WTC11 (cell line): ENCODE data around the gene EMC8. TPM values are rescaled to one million over a fixed set of nuclear protein-coding genes. Genes with fewer than 3 reads are reported as not detected.

ENCODE experiments used
- ATAC-seq: fragments of 200-7000 bp; cut with Tn5 transposase; 2 replicates; pipeline ENCODE4 v1.10.0; 2021; ENCODE audit warnings: mild to moderate bottlenecking, moderate library complexity
- CTCF ChIA-PET: fragments of 300-600 bp; sonication (Branson Sonifier 250); formaldehyde crosslinking; loops from one replicate; lab custom pipeline; 2021; ENCODE audit warnings: antibody characterized with exemption; lab: Charles Lee
- POLR2A ChIA-PET: fragments of 350-600 bp; sonication (Branson Sonifier 250); formaldehyde crosslinking; loops from one replicate; lab custom pipeline; 2021; ENCODE audit warnings: antibody characterized with exemption; lab: Charles Lee
- DNase-seq: peaks from one replicate; pipeline ENCODE4 v3.0.0; 2021; ENCODE audit warnings: low spot score
- H3K27ac Mint-ChIP-seq: 2 replicates; pipeline ENCODE4 v1.8.0; 2021; ENCODE audit warnings: mixed read lengths
- H3K27me3 Mint-ChIP-seq: 2 replicates; pipeline ENCODE4 v1.8.0; 2021; ENCODE audit warnings: low read depth, mild to moderate bottlenecking, moderate library complexity, mixed read lengths
- H3K36me3 Mint-ChIP-seq: 2 replicates; pipeline ENCODE4 v1.8.0; 2021; ENCODE audit warnings: mixed read lengths
- H3K4me1 Mint-ChIP-seq: 2 replicates; pipeline ENCODE4 v1.8.0; 2022; ENCODE audit warnings: mixed read lengths
- H3K4me3 Mint-ChIP-seq: 2 replicates; pipeline ENCODE4 v1.8.0; 2021; ENCODE audit warnings: mild to moderate bottlenecking, moderate library complexity, mixed read lengths
- H3K9me3 Mint-ChIP-seq: 2 replicates; pipeline ENCODE4 v1.8.0; 2021; ENCODE audit warnings: mixed read lengths
- ESRRA ChIP-seq: sonication (generic); formaldehyde crosslinking; IDR thresholded peaks from 2 replicates; pipeline ENCODE4 v1.8.1; 2022; ENCODE audit warnings: mild to moderate bottlenecking, missing genetic modification reagents, borderline replicate concordance
- FOXJ3 ChIP-seq: sonication (generic); formaldehyde crosslinking; IDR thresholded peaks from 2 replicates; pipeline ENCODE4 v1.9.0; 2021; ENCODE audit warnings: missing genetic modification reagents, mild to moderate bottlenecking, borderline replicate concordance
- FOXK1 ChIP-seq: sonication (generic); formaldehyde crosslinking; IDR thresholded peaks from 2 replicates; pipeline ENCODE4 v1.8.0; 2022; ENCODE audit warnings: mild to moderate bottlenecking, moderate library complexity, missing genetic modification reagents
- FOXP1 ChIP-seq: sonication (generic); formaldehyde crosslinking; IDR thresholded peaks from 2 replicates; pipeline ENCODE4 v1.8.0; 2022; ENCODE audit warnings: missing genetic modification reagents, mild to moderate bottlenecking, moderate library complexity, borderline replicate concordance
- HMGA2 ChIP-seq: fragments of 250-450 bp; sonication (Bioruptor Pico); IDR thresholded peaks from 2 replicates; pipeline ENCODE4 v1.4.0; 2021; ENCODE audit warnings: mild to moderate bottlenecking, moderate library complexity
- KAT7 ChIP-seq: sonication (generic); formaldehyde crosslinking; IDR thresholded peaks from 2 replicates; pipeline ENCODE4 v1.8.1; 2023; ENCODE audit warnings: missing genetic modification reagents, mild to moderate bottlenecking, borderline replicate concordance
- MXD4 ChIP-seq: fragments of 250-450 bp; sonication (Bioruptor Pico); IDR thresholded peaks from 2 replicates; pipeline ENCODE4 v1.8.0; 2021; ENCODE audit warnings: mild to moderate bottlenecking, moderate library complexity, borderline replicate concordance
- TCF7 ChIP-seq: sonication (generic); formaldehyde crosslinking; IDR thresholded peaks from 2 replicates; pipeline ENCODE4 v1.8.0; 2022; ENCODE audit warnings: mild to moderate bottlenecking, low read depth, missing genetic modification reagents, moderate library complexity
- ZBTB21 ChIP-seq: sonication (generic); formaldehyde crosslinking; IDR thresholded peaks from 2 replicates; pipeline ENCODE4 v1.8.1; 2023; ENCODE audit warnings: mild to moderate bottlenecking, missing genetic modification reagents, borderline replicate concordance
- ZNF232 ChIP-seq: sonication (generic); formaldehyde crosslinking; IDR thresholded peaks from 2 replicates; pipeline ENCODE4 v1.8.0; 2022; ENCODE audit warnings: mild to moderate bottlenecking, missing genetic modification reagents
- total RNA-seq: library from RNA; stranded (reverse); gene quantifications from 3 replicates; pipeline ENCODE4 v1.2.3, GENCODE V29; 2021
- TF ChIP-seq, protein P1 (sequence below): sonication (generic); formaldehyde crosslinking; IDR thresholded peaks from 2 replicates; pipeline ENCODE4 v1.8.1; 2022; ENCODE audit warnings: mild to moderate bottlenecking, moderate library complexity, missing genetic modification reagents
- TF ChIP-seq, protein P2 (sequence below): fragments of 250-450 bp; sonication (Bioruptor Pico); IDR thresholded peaks from 2 replicates; pipeline ENCODE4 v1.9.0; 2021; ENCODE audit warnings: mild to moderate bottlenecking, borderline replicate concordance
- TF ChIP-seq, protein P3 (sequence below): sonication (generic); formaldehyde crosslinking; IDR thresholded peaks from 2 replicates; pipeline ENCODE4 v1.8.0; 2023; ENCODE audit warnings: mild to moderate bottlenecking, missing genetic modification reagents
- TF ChIP-seq, protein P4 (sequence below): sonication (generic); formaldehyde crosslinking; IDR thresholded peaks from 2 replicates; pipeline ENCODE4 v1.8.1; 2023; ENCODE audit warnings: mild to moderate bottlenecking, missing genetic modification reagents, moderate library complexity

EMC8 gene
- total RNA-seq, 1 experiment from 2014 or later, result 55.2 TPM

DNA sequence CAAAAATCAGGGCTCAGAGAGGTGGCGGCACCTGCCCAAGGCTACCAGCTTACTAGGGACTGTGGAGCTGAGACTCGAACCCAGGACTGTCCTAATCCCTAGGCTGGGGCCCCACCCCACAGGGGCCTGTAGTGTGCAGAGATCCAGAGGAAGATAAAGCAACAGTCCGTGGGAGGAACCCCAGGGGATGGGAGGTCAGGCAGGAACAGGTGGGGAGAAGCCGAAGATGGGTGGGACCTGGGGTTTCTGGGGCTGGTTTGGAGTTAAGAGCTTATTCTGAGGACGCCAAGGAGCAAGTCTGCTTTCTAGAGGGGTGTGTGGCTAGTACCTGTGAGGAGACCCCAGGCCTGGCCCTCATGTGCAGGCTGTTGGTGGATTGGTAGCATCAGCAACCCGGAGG is 63.4 kb downstream of the EMC8 start (continued):
- TF ChIP-seq ESRRA (CRISPR knock-in tag) (no peak), ZNF232 (CRISPR knock-in tag) (no peak), KAT7 (CRISPR knock-in tag) (no peak)
- TF ChIP-seq, protein P1, sequence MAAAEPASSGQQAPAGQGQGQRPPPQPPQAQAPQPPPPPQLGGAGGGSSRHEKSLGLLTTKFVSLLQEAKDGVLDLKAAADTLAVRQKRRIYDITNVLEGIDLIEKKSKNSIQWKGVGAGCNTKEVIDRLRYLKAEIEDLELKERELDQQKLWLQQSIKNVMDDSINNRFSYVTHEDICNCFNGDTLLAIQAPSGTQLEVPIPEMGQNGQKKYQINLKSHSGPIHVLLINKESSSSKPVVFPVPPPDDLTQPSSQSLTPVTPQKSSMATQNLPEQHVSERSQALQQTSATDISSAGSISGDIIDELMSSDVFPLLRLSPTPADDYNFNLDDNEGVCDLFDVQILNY (CRISPR knock-in tag), result no peak
- TF ChIP-seq, protein P2, sequence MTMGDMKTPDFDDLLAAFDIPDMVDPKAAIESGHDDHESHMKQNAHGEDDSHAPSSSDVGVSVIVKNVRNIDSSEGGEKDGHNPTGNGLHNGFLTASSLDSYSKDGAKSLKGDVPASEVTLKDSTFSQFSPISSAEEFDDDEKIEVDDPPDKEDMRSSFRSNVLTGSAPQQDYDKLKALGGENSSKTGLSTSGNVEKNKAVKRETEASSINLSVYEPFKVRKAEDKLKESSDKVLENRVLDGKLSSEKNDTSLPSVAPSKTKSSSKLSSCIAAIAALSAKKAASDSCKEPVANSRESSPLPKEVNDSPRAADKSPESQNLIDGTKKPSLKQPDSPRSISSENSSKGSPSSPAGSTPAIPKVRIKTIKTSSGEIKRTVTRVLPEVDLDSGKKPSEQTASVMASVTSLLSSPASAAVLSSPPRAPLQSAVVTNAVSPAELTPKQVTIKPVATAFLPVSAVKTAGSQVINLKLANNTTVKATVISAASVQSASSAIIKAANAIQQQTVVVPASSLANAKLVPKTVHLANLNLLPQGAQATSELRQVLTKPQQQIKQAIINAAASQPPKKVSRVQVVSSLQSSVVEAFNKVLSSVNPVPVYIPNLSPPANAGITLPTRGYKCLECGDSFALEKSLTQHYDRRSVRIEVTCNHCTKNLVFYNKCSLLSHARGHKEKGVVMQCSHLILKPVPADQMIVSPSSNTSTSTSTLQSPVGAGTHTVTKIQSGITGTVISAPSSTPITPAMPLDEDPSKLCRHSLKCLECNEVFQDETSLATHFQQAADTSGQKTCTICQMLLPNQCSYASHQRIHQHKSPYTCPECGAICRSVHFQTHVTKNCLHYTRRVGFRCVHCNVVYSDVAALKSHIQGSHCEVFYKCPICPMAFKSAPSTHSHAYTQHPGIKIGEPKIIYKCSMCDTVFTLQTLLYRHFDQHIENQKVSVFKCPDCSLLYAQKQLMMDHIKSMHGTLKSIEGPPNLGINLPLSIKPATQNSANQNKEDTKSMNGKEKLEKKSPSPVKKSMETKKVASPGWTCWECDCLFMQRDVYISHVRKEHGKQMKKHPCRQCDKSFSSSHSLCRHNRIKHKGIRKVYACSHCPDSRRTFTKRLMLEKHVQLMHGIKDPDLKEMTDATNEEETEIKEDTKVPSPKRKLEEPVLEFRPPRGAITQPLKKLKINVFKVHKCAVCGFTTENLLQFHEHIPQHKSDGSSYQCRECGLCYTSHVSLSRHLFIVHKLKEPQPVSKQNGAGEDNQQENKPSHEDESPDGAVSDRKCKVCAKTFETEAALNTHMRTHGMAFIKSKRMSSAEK (CRISPR knock-in tag), result no peak

DNA sequence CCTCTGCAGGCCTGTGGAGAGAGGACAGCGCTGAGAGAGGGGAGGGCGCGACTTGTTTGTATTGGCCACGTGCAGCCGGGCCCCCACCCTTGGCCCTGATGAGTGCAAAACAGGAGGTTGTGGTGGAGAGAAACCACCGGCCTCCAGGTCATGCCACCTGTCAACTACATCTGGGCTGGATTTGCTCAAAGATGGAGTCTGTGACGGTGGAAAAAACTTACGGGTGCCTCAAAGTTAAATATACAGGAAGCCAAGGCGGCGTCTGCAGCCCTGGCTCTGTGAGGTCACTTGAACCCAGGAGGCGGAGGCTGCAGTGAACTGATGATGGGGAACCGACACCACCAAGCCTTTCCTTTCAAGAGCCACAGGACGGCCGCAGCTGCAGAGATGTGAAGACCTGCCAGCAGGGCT is 64.1 kb downstream of the EMC8 start:
- Mint-ChIP-seq H3K4me1 (peaks cover 8% of the 10 kb centered on the region), H3K36me3 (no peaks in the 10 kb centered on the region), H3K27me3 (no peaks in the 10 kb centered on the region; the same call in 1 of the 2 replicates), H3K4me3 (no peak overlapping the region), H3K27ac (no peak overlapping the region), H3K9me3 (no peaks in the 10 kb centered on the region)
- POLR2A ChIA-PET, result no interaction called here
- DNase-seq, result no peak
- TF ChIP-seq, protein P3, sequence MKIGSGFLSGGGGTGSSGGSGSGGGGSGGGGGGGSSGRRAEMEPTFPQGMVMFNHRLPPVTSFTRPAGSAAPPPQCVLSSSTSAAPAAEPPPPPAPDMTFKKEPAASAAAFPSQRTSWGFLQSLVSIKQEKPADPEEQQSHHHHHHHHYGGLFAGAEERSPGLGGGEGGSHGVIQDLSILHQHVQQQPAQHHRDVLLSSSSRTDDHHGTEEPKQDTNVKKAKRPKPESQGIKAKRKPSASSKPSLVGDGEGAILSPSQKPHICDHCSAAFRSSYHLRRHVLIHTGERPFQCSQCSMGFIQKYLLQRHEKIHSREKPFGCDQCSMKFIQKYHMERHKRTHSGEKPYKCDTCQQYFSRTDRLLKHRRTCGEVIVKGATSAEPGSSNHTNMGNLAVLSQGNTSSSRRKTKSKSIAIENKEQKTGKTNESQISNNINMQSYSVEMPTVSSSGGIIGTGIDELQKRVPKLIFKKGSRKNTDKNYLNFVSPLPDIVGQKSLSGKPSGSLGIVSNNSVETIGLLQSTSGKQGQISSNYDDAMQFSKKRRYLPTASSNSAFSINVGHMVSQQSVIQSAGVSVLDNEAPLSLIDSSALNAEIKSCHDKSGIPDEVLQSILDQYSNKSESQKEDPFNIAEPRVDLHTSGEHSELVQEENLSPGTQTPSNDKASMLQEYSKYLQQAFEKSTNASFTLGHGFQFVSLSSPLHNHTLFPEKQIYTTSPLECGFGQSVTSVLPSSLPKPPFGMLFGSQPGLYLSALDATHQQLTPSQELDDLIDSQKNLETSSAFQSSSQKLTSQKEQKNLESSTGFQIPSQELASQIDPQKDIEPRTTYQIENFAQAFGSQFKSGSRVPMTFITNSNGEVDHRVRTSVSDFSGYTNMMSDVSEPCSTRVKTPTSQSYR (CRISPR knock-in tag), result no peak
- no peak for TF ChIP-seq MXD4 (CRISPR knock-in tag)
- no peak for TF ChIP-seq ZBTB21
- no peak for TF ChIP-seq FOXP1 (CRISPR knock-in tag)
- TF ChIP-seq HMGA2 (CRISPR knock-in tag), result no peak
- ATAC-seq, result no peak
- CTCF ChIA-PET, result interaction anchor here (0.6 kb wide), 1 partner anchor 341 kb away, joined by 3 read pairs; no protein-coding TSS in a partner anchor

DNA sequence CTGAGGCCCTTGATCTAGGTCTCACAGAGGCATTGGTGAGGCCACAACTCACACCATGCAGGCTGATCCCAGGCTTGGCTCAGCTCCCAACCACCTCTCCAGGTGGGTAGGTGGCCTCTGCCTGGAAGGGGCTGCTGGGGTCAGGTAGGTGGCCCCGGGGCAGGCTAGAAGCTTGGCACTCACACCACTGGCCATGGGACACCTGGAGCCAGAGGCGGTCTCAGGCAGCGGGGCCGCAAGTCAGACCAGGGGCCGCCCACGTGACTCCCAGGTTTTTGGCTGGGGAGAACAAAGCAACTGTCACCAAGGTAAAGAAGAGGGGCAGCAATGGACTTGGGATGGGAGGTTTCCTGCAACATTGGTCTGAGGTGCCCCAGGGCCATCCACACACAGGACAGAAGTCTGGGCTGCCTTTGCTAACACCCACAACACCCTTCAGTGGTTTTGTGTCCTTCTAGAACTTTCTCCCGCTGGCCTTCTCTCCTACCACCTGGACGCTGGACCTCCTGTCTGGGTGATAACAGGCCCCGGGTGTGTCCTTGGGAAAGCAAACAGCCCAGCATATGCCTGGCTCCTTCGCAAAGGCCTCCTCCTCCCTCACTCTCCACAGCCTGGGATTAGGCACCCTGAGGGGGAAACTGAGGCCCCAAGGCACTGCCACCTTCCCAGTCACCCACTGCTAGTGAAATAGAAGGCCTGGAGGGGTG is 64.9 kb downstream of the EMC8 start:
- POLR2A ChIA-PET, result no interaction called here
- no peaks in the 10 kb centered on the region for H3K9me3 Mint-ChIP-seq
- ATAC-seq, result no peak
- H3K27ac Mint-ChIP-seq, result no peak overlapping the region
- DNase-seq, result no peak
- H3K36me3 Mint-ChIP-seq, result no peaks in the 10 kb centered on the region
- CTCF ChIA-PET, result interaction anchor here (0.6 to 1.0 kb wide), 7 partner anchors 14 to 118 kb away, joined by 3 to 4 read pairs (median 3); no protein-coding TSS in a partner anchor
- no peaks in the 10 kb centered on the region; the same call in 1 of the 2 replicates for H3K27me3 Mint-ChIP-seq
- no peak overlapping the region for H3K4me3 Mint-ChIP-seq
- TF ChIP-seq, protein P4, sequence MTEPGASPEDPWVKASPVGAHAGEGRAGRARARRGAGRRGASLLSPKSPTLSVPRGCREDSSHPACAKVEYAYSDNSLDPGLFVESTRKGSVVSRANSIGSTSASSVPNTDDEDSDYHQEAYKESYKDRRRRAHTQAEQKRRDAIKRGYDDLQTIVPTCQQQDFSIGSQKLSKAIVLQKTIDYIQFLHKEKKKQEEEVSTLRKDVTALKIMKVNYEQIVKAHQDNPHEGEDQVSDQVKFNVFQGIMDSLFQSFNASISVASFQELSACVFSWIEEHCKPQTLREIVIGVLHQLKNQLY (CRISPR knock-in tag), result no peak
- TF ChIP-seq FOXJ3 (CRISPR knock-in tag) (no peak), FOXP1 (CRISPR knock-in tag) (no peak), TCF7 (CRISPR knock-in tag) (no peak), MXD4 (CRISPR knock-in tag) (no peak), FOXK1 (no peak)
- peaks cover 11% of the 10 kb centered on the region for H3K4me1 Mint-ChIP-seq
